CD4-positive, alpha-beta T cell (primary cell): Measurements from ENCODE around the gene REEP5. TPM values are rescaled to one million over a fixed set of nuclear protein-coding genes. Genes with fewer than 3 reads are reported as not detected.

Experiments
- ATAC-seq: fragments of 200-7000 bp; cut with Tn5 transposase; one replicate; pipeline ENCODE4 v1.10.0; 2022; ENCODE audit warnings: mild to moderate bottlenecking; ENCODE audit not compliant: poor library complexity
- CTCF ChIA-PET: fragments of 350-600 bp; sonication (Branson Sonifier 250); formaldehyde crosslinking; loops from one replicate; lab custom pipeline; 2021; ENCODE audit warnings: antibody characterized with exemption, inconsistent platforms; lab: Charles Lee
- POLR2A ChIA-PET: fragments of 350-600 bp; sonication (Branson Sonifier 250); formaldehyde crosslinking; loops from one replicate; lab custom pipeline; 2021; ENCODE audit warnings: antibody characterized with exemption, inconsistent platforms; lab: Charles Lee
- DNase-seq, 14 experiments: peaks; one replicate each; pipeline ENCODE4 v3.0.0-alpha.2; 2013 to 2020; ENCODE audit warnings: mixed read lengths in 2 of 14
- H3K27ac ChIP-seq, 2 donors: one replicate each; pipeline versions ENCODE4 v1.5.1 to v1.7.0; 2013; ENCODE audit warnings: low read length in 2 of 2, low read depth in 1 of 2, mild to moderate bottlenecking in 1 of 2
- H3K27me3 ChIP-seq, 2 experiments: 1 replicate in 1 of 2; 2 replicates in 1 of 2; pipeline versions ENCODE4 v1.6.1 to v1.7.0; 2013; ENCODE audit warnings: low read length in 2 of 2, control low read depth in 1 of 2, mild to moderate bottlenecking in 1 of 2, moderate library complexity in 1 of 2; ENCODE audit not compliant: insufficient read depth in 2 of 2, control insufficient read depth in 1 of 2
- H3K36me3 ChIP-seq: one replicate; pipeline ENCODE4 v1.6.1; 2013; ENCODE audit warnings: low read length, control low read depth; ENCODE audit not compliant: insufficient read depth
- H3K4me1 ChIP-seq: one replicate; pipeline ENCODE4 v1.6.1; 2013; ENCODE audit warnings: low read length, control low read depth; ENCODE audit not compliant: insufficient read depth
- H3K4me3 ChIP-seq: one replicate; pipeline ENCODE4 v1.5.1; 2013; ENCODE audit warnings: mild to moderate bottlenecking, low read length, moderate library complexity
- H3K9me3 ChIP-seq, 2 experiments: 1 replicate in 1 of 2; 2 replicates in 1 of 2; pipeline versions ENCODE4 v1.6.1 to v1.7.0; 2013; ENCODE audit warnings: low read length in 2 of 2, mild to moderate bottlenecking in 2 of 2, control low read depth in 1 of 2, moderate library complexity in 1 of 2; ENCODE audit not compliant: control insufficient read depth in 1 of 2, insufficient read depth in 1 of 2
- H3K27ac Mint-ChIP-seq: one replicate; pipeline ENCODE4 v1.8.0; 2020; ENCODE audit warnings: mixed read lengths
- H3K27me3 Mint-ChIP-seq: one replicate; pipeline ENCODE4 v1.8.0; 2021; ENCODE audit warnings: mixed read lengths
- H3K36me3 Mint-ChIP-seq: one replicate; pipeline ENCODE4 v1.8.0; 2021; ENCODE audit warnings: low read depth, mixed read lengths
- H3K4me1 Mint-ChIP-seq: one replicate; pipeline ENCODE4 v1.8.0; 2021; ENCODE audit warnings: low read depth, mixed read lengths
- H3K4me3 Mint-ChIP-seq: one replicate; pipeline ENCODE4 v1.8.0; 2020; ENCODE audit warnings: mild to moderate bottlenecking, mixed read lengths
- H3K9me3 Mint-ChIP-seq: one replicate; pipeline ENCODE4 v1.8.0; 2020; ENCODE audit warnings: mixed read lengths
- CTCF ChIP-seq: fragments of 200-600 bp; IDR thresholded peaks from one replicate; pipeline ENCODE4 v1.8.0; 2022; ENCODE audit warnings: antibody characterized with exemption, mild to moderate bottlenecking
- intact Hi-C, 2 experiments: fragments of 100-400 bp; cut with DNase I in 1 of 2; cut with micrococcal nuclease in 1 of 2; formaldehyde crosslinking; loops; one replicate each; pipeline versions ENCODE4 v1.15.1 to v1.9.0; 2023 to 2025; cut with DNase I, micrococcal nuclease
- total RNA-seq, 174 experiments: library from RNA in 2 of 174; stranded (reverse) in 2 of 174; gene quantifications; one replicate each; pipeline ENCODE4 v1.2.3 and lab custom pipeline; 2021 to 2026

Gene REEP5
- total RNA-seq, 2 experiments from 2014 or later = 25.3 to 26.6 TPM

- ChIA-PET CTCF (no interaction called here), POLR2A (interaction anchor here (1.2 kb wide), 1 partner anchor 42 kb away, joined by 3 read pairs; no protein-coding TSS in a partner anchor)
- Histone ChIP-seq H3K36me3 (peaks cover 29% of the 10 kb centered on the region), H3K27me3 (no peaks in the 10 kb centered on the region), H3K4me1 (peaks cover 49% of the 10 kb centered on the region), H3K4me3 (no peak overlapping the region), H3K27ac (no peak overlapping the region), H3K9me3 (no peaks in the 10 kb centered on the region)
- Mint-ChIP-seq H3K9me3 (no peaks in the 10 kb centered on the region), H3K27ac (no peak overlapping the region), H3K36me3 (peaks cover 62% of the 10 kb centered on the region), H3K4me1 (peaks cover 78% of the 10 kb centered on the region), H3K4me3 (peak overlapping the region; percentile 55), H3K27me3 (no peaks in the 10 kb centered on the region)
- intact Hi-C loops = loop anchor here in 1 of 2 experiments (5.0 kb wide), 1 partner anchor 36 kb away; no protein-coding TSS in a partner anchor
- ATAC-seq = no peak
- DNase-seq = no peak
- TF ChIP-seq CTCF = no peak
These were observed 3.9 kb downstream of the REEP5 start for GRCh38 chr5:112918136-112918535.

GRCh38 chr5:112917453-112917995, 4.5 kb downstream of the REEP5 start:
- H3K27ac Mint-ChIP-seq = peak overlapping the region; percentile 28
- Histone ChIP-seq H3K9me3 (no peaks in the 10 kb centered on the region), H3K4me1 (peaks cover 47% of the 10 kb centered on the region), H3K27me3 (no peaks in the 10 kb centered on the region), H3K4me3 (no peak overlapping the region), H3K36me3 (peaks cover 29% of the 10 kb centered on the region), H3K27ac (no peak overlapping the region)
- H3K4me3 Mint-ChIP-seq = peak overlapping the region; percentile 47
- peaks cover 78% of the 10 kb centered on the region for H3K4me1 Mint-ChIP-seq
- DNase-seq (peak in 4 of 14 experiments; percentile 11 to 48 (median 24)), ATAC-seq (no peak)
- TF ChIP-seq CTCF = peak; percentile 19
- intact Hi-C loops = loop anchor here in 1 of 2 experiments (5.0 kb wide), 1 partner anchor 35 kb away; no protein-coding TSS in a partner anchor
- peaks cover 67% of the 10 kb centered on the region for H3K36me3 Mint-ChIP-seq
- CTCF ChIA-PET = no interaction called here
- no peaks in the 10 kb centered on the region for H3K27me3 Mint-ChIP-seq
- H3K9me3 Mint-ChIP-seq = no peaks in the 10 kb centered on the region
- POLR2A ChIA-PET = interaction anchor here (1.2 kb wide), 1 partner anchor 42 kb away, joined by 3 read pairs; no protein-coding TSS in a partner anchor

GRCh38 chr5:112915831-112916230, 6.2 kb downstream of the REEP5 start:
- TF ChIP-seq CTCF = no peak

More at GRCh38 chr5:112915831-112916230, 6.2 kb downstream of the REEP5 start:
- CTCF ChIA-PET = interaction anchor here (1.0 to 1.3 kb wide), 2 partner anchors 45 to 61 kb away, joined by 3 to 4 read pairs; partner anchors contain the start of gene DCP2
- intact Hi-C loops = loop anchor here in 1 of 2 experiments (5.0 kb wide), 1 partner anchor 34 kb away; no protein-coding TSS in a partner anchor
- no peak overlapping the region for H3K27ac ChIP-seq
- no peaks in the 10 kb centered on the region for H3K9me3 Mint-ChIP-seq
- H3K4me3 ChIP-seq = no peak overlapping the region
- POLR2A ChIA-PET = interaction anchor here (0.8 to 1.5 kb wide), 4 partner anchors 31 to 67 kb away, joined by 3 to 7 read pairs (median 6); partner anchors contain the start of genes DCP2 and SRP19
- peak in 1 of 14 experiments; percentile 38 for DNase-seq
- no peak overlapping the region for H3K27ac Mint-ChIP-seq
- peaks cover 73% of the 10 kb centered on the region for H3K36me3 Mint-ChIP-seq
- H3K9me3 ChIP-seq = no peaks in the 10 kb centered on the region
- peaks cover 36% of the 10 kb centered on the region for H3K36me3 ChIP-seq
- peak; percentile 38 for ATAC-seq
- H3K4me1 ChIP-seq = peaks cover 37% of the 10 kb centered on the region
- peaks cover 82% of the 10 kb centered on the region for H3K4me1 Mint-ChIP-seq
- H3K4me3 Mint-ChIP-seq = peak overlapping the region; percentile 20
- H3K27me3 ChIP-seq = no peaks in the 10 kb centered on the region
- no peaks in the 10 kb centered on the region for H3K27me3 Mint-ChIP-seq
